ENCODE results near the gene ANXA11. TPM values are rescaled to one million over a fixed set of nuclear protein-coding genes. Genes with fewer than 3 reads are reported as not detected.

Gene ANXA11
- total RNA-seq, 1 experiment from 2014 or later: 181 TPM

DNA sequence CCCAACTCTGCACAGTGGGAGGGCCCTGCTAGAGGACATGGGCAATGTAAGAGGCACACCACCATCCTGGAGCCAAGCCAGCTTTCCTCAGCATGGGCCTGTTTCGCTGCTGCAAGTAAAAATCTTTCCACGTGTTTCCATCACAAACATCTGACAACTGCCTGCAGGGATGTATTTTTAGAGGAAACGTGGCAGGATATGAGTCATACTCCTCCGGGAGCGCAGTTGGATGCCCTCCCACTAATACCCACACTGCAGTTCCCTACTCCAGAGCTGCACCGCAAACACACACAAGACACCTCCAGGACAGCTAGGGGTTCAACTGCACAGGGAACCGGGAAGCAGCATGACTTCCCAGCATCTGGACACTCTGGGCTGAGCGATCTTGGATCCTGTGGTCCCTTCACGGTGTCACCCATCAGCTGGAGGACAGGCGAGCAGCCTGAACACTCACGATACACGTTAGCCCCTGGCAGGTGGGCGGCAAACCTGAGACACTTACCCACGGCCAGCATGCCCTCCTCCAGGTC is 46.7 kb downstream of the ANXA11 start:
- peak; percentile 86 for ATAC-seq
- no peaks in the 10 kb centered on the region for H3K9me2 ChIP-seq (ENCODE audit: insufficient read depth)
- H3K4me3 ChIP-seq (replicated peaks in 1 of 2; ENCODE audit: low read depth in 1 of 2, low read length in 2 of 2): peak overlapping the region; percentile 1 to 29; a peak in 2 of 4 replicates
- peak overlapping the region; percentile 94 for H3K27ac ChIP-seq (ENCODE audit: low read depth, low read length)
- no peaks in the 10 kb centered on the region for H3K9me3 ChIP-seq (ENCODE audit: control insufficient read depth in 1 of 2, insufficient read depth in 1 of 2, low read depth in 1 of 2, low read length in 2 of 2)
- H3K9ac ChIP-seq (ENCODE audit: low read length): peak overlapping the region; percentile 51
- RAD21 ChIA-PET (ENCODE audit: low non-redundant PET in 1 of 2, low total read pairs in 2 of 2, uncharacterized antibody in 2 of 2, unreplicated experiment in 2 of 2): interaction anchor here (0.6 to 1.5 kb wide), 3 partner anchors 15 to 325 kb away, joined by 3 to 4 read pairs (median 4); no protein-coding TSS in a partner anchor
- H2AFZ ChIP-seq (ENCODE audit: low read depth, low read length, poor library complexity, severe bottlenecking): no peak overlapping the region
- H3K27me3 ChIP-seq (ENCODE audit: insufficient read depth, low read length): no peaks in the 10 kb centered on the region
- peak; percentile 82 for DNase-seq (ENCODE audit: low read depth, low spot score)
- POLR2A ChIA-PET: interaction anchor here (0.7 kb wide), 2 partner anchors 18 to 49 kb away, joined by 3 read pairs; no protein-coding TSS in a partner anchor
- BruUV-seq (replicated peaks): no TSS peak
- peaks cover 33 to 65% of the 10 kb centered on the region in 2 experiments for H3K4me1 ChIP-seq (ENCODE audit: control insufficient read depth in 1 of 2, insufficient read depth in 2 of 2, low read length in 2 of 2)
- H3K79me2 ChIP-seq (ENCODE audit: insufficient read depth, low read length): peaks cover 13% of the 10 kb centered on the region; the same call in 1 of the 2 replicates
- CTCF ChIA-PET: interaction anchor here (1.0 to 1.1 kb wide), 2 partner anchors 15 to 45 kb away, joined by 4 to 5 read pairs; no protein-coding TSS in a partner anchor
- peak overlapping the region; percentile 78 for H3K4me2 ChIP-seq (ENCODE audit: low read length)
- intact Hi-C loops (cut with micrococcal nuclease): loop anchor here (2.0 kb wide), 2 partner anchors 38 to 46 kb away; partner anchors contain the start of gene ANXA11
- H3K36me3 ChIP-seq (ENCODE audit: control insufficient read depth in 1 of 2, insufficient read depth in 2 of 2, low read length in 2 of 2): peaks cover 13 to 63% of the 10 kb centered on the region in 2 experiments
- no peaks in the 10 kb centered on the region for H4K20me1 ChIP-seq (ENCODE audit: insufficient read depth)
- TF ChIP-seq POLR2A (IDR thresholded peaks at IDR 0.05; ENCODE audit: borderline replicate concordance, extremely low read depth, insufficient read depth, insufficient read length) (no peak), ZNF274 (IDR thresholded peaks at IDR 0.05; ENCODE audit: low read depth, low read length) (no peak), SP1 (IDR thresholded peaks at IDR 0.05; ENCODE audit: low read depth) (peak; percentile 94), JUND (IDR thresholded peaks at IDR 0.05) (peak; percentile 98), CBX3 (IDR thresholded peaks at IDR 0.05; ENCODE audit: low read depth) (peak; percentile 94; the same call in 1 of the 2 replicates), FOSL1 (IDR thresholded peaks at IDR 0.05; ENCODE audit: low read depth) (peak; percentile 96), EGR1 (IDR thresholded peaks at IDR 0.05; ENCODE audit: low read depth) (peak; percentile 64), YY1 (IDR thresholded peaks at IDR 0.05; ENCODE audit: extremely low read depth, insufficient replicate concordance, low read depth, low read length) (peak; percentile 34), EZH2phosphoT487 (IDR thresholded peaks at IDR 0.05; ENCODE audit: borderline replicate concordance) (no peak), CEBPB (IDR thresholded peaks at IDR 0.05; ENCODE audit: low read depth) (no peak; the same call in 1 of the 2 replicates), RAD21 (IDR thresholded peaks at IDR 0.05; ENCODE audit: low read depth) (no peak), SRF (IDR thresholded peaks at IDR 0.05; ENCODE audit: low read depth) (no peak; the same call in 1 of the 2 replicates), POLR2AphosphoS5 (IDR thresholded peaks at IDR 0.05; ENCODE audit: low read depth, low read length) (peak; percentile 74), ZFX (IDR thresholded peaks at IDR 0.05) (no peak), TCF7L2 (IDR thresholded peaks at IDR 0.05; ENCODE audit: borderline replicate concordance, extremely low read depth, insufficient read depth, insufficient read length) (peak; percentile 87), SIN3A (IDR thresholded peaks at IDR 0.05; ENCODE audit: low read depth) (peak; percentile 100)
- TF ChIP-seq, protein P1, sequence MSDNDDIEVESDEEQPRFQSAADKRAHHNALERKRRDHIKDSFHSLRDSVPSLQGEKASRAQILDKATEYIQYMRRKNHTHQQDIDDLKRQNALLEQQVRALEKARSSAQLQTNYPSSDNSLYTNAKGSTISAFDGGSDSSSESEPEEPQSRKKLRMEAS (IDR thresholded peaks at IDR 0.05): peak; percentile 99
- TF ChIP-seq, protein P2, sequence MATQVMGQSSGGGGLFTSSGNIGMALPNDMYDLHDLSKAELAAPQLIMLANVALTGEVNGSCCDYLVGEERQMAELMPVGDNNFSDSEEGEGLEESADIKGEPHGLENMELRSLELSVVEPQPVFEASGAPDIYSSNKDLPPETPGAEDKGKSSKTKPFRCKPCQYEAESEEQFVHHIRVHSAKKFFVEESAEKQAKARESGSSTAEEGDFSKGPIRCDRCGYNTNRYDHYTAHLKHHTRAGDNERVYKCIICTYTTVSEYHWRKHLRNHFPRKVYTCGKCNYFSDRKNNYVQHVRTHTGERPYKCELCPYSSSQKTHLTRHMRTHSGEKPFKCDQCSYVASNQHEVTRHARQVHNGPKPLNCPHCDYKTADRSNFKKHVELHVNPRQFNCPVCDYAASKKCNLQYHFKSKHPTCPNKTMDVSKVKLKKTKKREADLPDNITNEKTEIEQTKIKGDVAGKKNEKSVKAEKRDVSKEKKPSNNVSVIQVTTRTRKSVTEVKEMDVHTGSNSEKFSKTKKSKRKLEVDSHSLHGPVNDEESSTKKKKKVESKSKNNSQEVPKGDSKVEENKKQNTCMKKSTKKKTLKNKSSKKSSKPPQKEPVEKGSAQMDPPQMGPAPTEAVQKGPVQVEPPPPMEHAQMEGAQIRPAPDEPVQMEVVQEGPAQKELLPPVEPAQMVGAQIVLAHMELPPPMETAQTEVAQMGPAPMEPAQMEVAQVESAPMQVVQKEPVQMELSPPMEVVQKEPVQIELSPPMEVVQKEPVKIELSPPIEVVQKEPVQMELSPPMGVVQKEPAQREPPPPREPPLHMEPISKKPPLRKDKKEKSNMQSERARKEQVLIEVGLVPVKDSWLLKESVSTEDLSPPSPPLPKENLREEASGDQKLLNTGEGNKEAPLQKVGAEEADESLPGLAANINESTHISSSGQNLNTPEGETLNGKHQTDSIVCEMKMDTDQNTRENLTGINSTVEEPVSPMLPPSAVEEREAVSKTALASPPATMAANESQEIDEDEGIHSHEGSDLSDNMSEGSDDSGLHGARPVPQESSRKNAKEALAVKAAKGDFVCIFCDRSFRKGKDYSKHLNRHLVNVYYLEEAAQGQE (IDR thresholded peaks at IDR 0.05; ENCODE audit: low read depth): no peak
- TF ChIP-seq, protein P3, sequence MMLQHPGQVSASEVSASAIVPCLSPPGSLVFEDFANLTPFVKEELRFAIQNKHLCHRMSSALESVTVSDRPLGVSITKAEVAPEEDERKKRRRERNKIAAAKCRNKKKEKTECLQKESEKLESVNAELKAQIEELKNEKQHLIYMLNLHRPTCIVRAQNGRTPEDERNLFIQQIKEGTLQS (IDR thresholded peaks at IDR 0.05): no peak
- TF ChIP-seq, protein P4, sequence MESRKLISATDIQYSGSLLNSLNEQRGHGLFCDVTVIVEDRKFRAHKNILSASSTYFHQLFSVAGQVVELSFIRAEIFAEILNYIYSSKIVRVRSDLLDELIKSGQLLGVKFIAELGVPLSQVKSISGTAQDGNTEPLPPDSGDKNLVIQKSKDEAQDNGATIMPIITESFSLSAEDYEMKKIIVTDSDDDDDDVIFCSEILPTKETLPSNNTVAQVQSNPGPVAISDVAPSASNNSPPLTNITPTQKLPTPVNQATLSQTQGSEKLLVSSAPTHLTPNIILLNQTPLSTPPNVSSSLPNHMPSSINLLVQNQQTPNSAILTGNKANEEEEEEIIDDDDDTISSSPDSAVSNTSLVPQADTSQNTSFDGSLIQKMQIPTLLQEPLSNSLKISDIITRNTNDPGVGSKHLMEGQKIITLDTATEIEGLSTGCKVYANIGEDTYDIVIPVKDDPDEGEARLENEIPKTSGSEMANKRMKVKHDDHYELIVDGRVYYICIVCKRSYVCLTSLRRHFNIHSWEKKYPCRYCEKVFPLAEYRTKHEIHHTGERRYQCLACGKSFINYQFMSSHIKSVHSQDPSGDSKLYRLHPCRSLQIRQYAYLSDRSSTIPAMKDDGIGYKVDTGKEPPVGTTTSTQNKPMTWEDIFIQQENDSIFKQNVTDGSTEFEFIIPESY (IDR thresholded peaks at IDR 0.05; ENCODE audit: extremely low read depth, insufficient replicate concordance, low read length): peak; percentile 76

Data from HCT116 (cell line).